Stomach (tissue), 9 donors: ENCODE measurements around the gene UBR2. TPM values are rescaled to one million over a fixed set of nuclear protein-coding genes. Genes with fewer than 3 reads are reported as not detected.

Experiments used
- DNase-seq, 2 donors: peaks; one replicate each; pipeline versions ENCODE4 v3.0.0 to v3.0.0-alpha.2; 2013 to 2019
- H3K27ac ChIP-seq, 5 donors: fragments of 200-600 bp in 4 of 5; sonication (generic) in 4 of 5; one replicate each; pipeline ENCODE4 v1.5.1; 2013 to 2019; ENCODE audit warnings: mild to moderate bottlenecking in 1 of 5, moderate library complexity in 1 of 5
- H3K27me3 ChIP-seq, 3 donors: fragments of 200-600 bp; sonication (generic); one replicate each; pipeline ENCODE4 v1.5.1; 2017 to 2019; ENCODE audit warnings: mixed run types in 1 of 3
- H3K36me3 ChIP-seq, 4 donors: fragments of 200-600 bp; sonication (generic); 1 replicate in 3 of 4; 2 replicates in 1 of 4; pipeline ENCODE4 v1.5.1; 2016 to 2019
- H3K4me1 ChIP-seq, 4 donors: fragments of 200-600 bp; sonication (generic); one replicate each; pipeline ENCODE4 v1.5.1; 2016 to 2019
- H3K4me3 ChIP-seq, 4 donors: fragments of 200-600 bp; sonication (generic) in 3 of 4; one replicate each; pipeline ENCODE4 v1.5.1; 2016 to 2019; ENCODE audit warnings: mild to moderate bottlenecking in 1 of 4
- H3K9me3 ChIP-seq, 4 donors: fragments of 200-600 bp; sonication (generic); one replicate each; pipeline ENCODE4 v1.5.1; 2016 to 2019
- EP300 ChIP-seq: sonication (generic); formaldehyde crosslinking; IDR thresholded peaks from one replicate; pipeline ENCODE4 v1.6.1; 2017; ENCODE audit warnings: antibody characterized with exemption
- POLR2A ChIP-seq, 4 donors: fragments of 450-650 bp; IDR thresholded peaks; one replicate each; pipeline ENCODE4 v1.6.1; 2016; ENCODE audit warnings: antibody characterized with exemption in 4 of 4, control low read depth in 2 of 4, mild to moderate bottlenecking in 1 of 4, moderate library complexity in 1 of 4
- POLR2AphosphoS5 ChIP-seq, 3 donors: sonication (generic); formaldehyde crosslinking; IDR thresholded peaks; one replicate each; pipeline ENCODE4 v1.6.1; 2016; ENCODE audit warnings: antibody characterized with exemption in 3 of 3
- WGBS, 5 donors: extraction: QIAGEN DNeasy Blood & Tissue Kit in 3 of 5; methylation state at CpG; one replicate each; pipeline versions ENCODE4 v1.1.5 to v1.1.7; 2013 to 2018; 5-methylcytosine and 5-hydroxymethylcytosine counted together
- intact Hi-C: fragments of 100-400 bp; cut with DNase I; formaldehyde crosslinking; loops from one replicate; pipeline ENCODE4 v1.15.1; 2023; ENCODE audit warnings: low total_unique reads
- polyA plus RNA-seq, 3 donors: library from polyadenylated mRNA; stranded (reverse); fragments of 200-250 nt; gene quantifications; one replicate each; pipeline ENCODE4 v1.2.3, GENCODE V29; 2013
- total RNA-seq, 5 donors: library from RNA; depleted of rRNA; stranded (reverse); fragments of >200 nt; gene quantifications; one replicate each; pipeline versions ENCODE4 v1.1.0 to v1.2.3, GENCODE V29; 2014 to 2016
- TF ChIP-seq, protein P1 (sequence below), 7 experiments: fragments of 450-650 bp in 4 of 7; fragments of 200-600 bp in 3 of 7; sonication (generic) in 3 of 7; IDR thresholded peaks; one replicate each; pipeline ENCODE4 v1.5.1; 2016 to 2019; ENCODE audit warnings: antibody characterized with exemption in 7 of 7, control low read depth in 2 of 7, mild to moderate bottlenecking in 1 of 7
- donor health status: healthy with polysubstance abuse.
- donor health status: Bipolar disorder and iron deficiency.
- donor health status: healthy.

Gene UBR2
- total and polyA plus RNA-seq, 8 donors: 5.1 to 57.1 (median 19.8) TPM

DNA sequence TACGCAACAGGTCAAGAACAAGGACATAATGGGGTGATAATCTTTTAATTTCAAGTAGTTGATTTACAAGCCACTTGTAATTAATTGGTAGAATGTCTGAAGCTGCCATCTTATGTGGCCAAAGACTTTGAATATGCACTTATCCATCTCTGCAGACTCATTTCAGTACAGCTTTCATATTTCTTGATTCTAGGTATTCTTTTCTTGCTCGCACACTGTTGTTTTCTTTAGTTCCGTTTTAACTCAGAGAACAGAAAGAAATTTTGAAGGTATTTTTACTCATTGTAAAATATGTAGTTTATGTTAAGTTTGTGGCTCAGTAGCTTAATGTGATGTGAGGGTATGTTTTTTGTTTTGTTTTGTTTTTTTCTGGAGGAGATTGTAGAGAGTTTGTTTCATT lies 73.9 kb downstream of the UBR2 start:
- no peak overlapping the region for H3K27ac ChIP-seq
- TF ChIP-seq POLR2AphosphoS5 (IDR thresholded peaks at IDR 0.05) (no peak), EP300 (no peak), POLR2A (IDR thresholded peaks at IDR 0.05) (no peak)
- TF ChIP-seq, protein P1, sequence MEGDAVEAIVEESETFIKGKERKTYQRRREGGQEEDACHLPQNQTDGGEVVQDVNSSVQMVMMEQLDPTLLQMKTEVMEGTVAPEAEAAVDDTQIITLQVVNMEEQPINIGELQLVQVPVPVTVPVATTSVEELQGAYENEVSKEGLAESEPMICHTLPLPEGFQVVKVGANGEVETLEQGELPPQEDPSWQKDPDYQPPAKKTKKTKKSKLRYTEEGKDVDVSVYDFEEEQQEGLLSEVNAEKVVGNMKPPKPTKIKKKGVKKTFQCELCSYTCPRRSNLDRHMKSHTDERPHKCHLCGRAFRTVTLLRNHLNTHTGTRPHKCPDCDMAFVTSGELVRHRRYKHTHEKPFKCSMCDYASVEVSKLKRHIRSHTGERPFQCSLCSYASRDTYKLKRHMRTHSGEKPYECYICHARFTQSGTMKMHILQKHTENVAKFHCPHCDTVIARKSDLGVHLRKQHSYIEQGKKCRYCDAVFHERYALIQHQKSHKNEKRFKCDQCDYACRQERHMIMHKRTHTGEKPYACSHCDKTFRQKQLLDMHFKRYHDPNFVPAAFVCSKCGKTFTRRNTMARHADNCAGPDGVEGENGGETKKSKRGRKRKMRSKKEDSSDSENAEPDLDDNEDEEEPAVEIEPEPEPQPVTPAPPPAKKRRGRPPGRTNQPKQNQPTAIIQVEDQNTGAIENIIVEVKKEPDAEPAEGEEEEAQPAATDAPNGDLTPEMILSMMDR (IDR thresholded peaks at IDR 0.05): no peak
- peaks cover 52 to 100% (median 98%) of the 10 kb centered on the region in 4 donors for H3K36me3 ChIP-seq
- H3K27me3 ChIP-seq: no peaks in the 10 kb centered on the region
- no peak overlapping the region for H3K4me3 ChIP-seq
- no peaks in the 10 kb centered on the region for H3K9me3 ChIP-seq
- intact Hi-C loops: no loop called here
- 86 to 96% (median 91%) methylated on average over 3 of the region's 3 CpGs for WGBS, 5 donors
- no peak for DNase-seq
- H3K4me1 ChIP-seq: peaks cover 0 to 3% (median 0%) of the 10 kb centered on the region in 4 donors

DNA sequence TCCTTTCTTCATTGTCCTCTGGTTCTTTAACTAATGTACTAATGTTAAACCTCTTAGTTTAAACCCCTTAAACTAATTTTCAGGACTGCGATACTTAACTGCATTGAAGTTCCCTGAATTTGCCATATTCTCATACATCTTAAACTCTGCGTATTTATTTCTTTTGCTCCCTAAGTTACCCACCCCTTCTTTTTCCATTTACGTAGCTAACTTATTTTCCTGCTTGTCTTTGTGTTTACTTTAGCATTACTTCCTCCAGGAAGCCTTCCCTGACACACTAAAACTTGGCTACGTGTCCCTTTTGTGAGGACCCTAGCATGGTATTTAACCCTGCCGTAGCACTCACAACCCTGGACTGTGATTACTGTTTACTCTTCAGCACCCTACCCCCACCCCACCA lies 79.0 kb downstream of the UBR2 start:
- WGBS, 5 donors: 40 to 73% (median 59%) methylated on average over 5 of the region's 5 CpGs
- Histone ChIP-seq H3K4me1 (peaks cover 0 to 4% (median 0%) of the 10 kb centered on the region in 4 donors), H3K27ac (no peak overlapping the region), H3K9me3 (no peaks in the 10 kb centered on the region), H3K27me3 (no peaks in the 10 kb centered on the region), H3K36me3 (peaks cover 53 to 100% (median 98%) of the 10 kb centered on the region in 4 donors), H3K4me3 (no peak overlapping the region)
- no peak for TF ChIP-seq EP300
- no peak for TF ChIP-seq POLR2AphosphoS5 (IDR thresholded peaks at IDR 0.05)
- TF ChIP-seq, protein P1 (IDR thresholded peaks at IDR 0.05): no peak
- TF ChIP-seq POLR2A (IDR thresholded peaks at IDR 0.05): no peak
- intact Hi-C loops: no loop called here
- DNase-seq: no peak

DNA sequence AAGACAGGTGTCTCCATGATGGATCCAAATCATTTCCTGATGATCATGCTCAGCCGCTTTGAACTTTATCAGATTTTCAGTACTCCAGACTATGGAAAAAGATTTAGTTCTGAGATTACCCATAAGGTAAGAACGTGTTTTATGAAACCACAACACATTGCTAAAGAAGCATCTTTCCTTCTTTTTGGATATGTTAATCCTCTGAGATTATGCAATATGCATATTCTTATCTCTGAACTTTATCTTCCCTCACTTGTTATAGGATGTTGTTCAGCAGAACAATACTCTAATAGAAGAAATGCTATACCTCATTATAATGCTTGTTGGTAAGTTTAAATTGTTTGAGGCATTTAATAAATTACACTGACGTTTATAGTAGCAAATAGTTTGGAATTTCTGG lies 80.4 kb downstream of the UBR2 start:
- WGBS, 5 donors: 79 to 86% (median 84%) methylated on average over 3 of the region's 3 CpGs
- Histone ChIP-seq H3K27ac (no peak overlapping the region), H3K4me3 (no peak overlapping the region), H3K9me3 (no peaks in the 10 kb centered on the region), H3K4me1 (peaks cover 0 to 4% (median 0%) of the 10 kb centered on the region in 4 donors), H3K36me3 (peaks cover 54 to 100% (median 98%) of the 10 kb centered on the region in 4 donors), H3K27me3 (no peaks in the 10 kb centered on the region)
- TF ChIP-seq EP300: no peak
- TF ChIP-seq POLR2A (IDR thresholded peaks at IDR 0.05): no peak
- intact Hi-C loops: no loop called here
- no peak for DNase-seq

- no peak overlapping the region for H3K27ac ChIP-seq
- TF ChIP-seq EP300: no peak
- TF ChIP-seq, protein P1 (IDR thresholded peaks at IDR 0.05): no peak
- TF ChIP-seq POLR2AphosphoS5 (IDR thresholded peaks at IDR 0.05): no peak
- TF ChIP-seq POLR2A (IDR thresholded peaks at IDR 0.05): no peak
- intact Hi-C loops: no loop called here
- H3K9me3 ChIP-seq: no peaks in the 10 kb centered on the region
- peaks cover 50 to 100% (median 98%) of the 10 kb centered on the region in 4 donors for H3K36me3 ChIP-seq
- H3K27me3 ChIP-seq: no peaks in the 10 kb centered on the region
- no peak overlapping the region for H3K4me3 ChIP-seq
- DNase-seq: no peak
- no peaks in the 10 kb centered on the region for H3K4me1 ChIP-seq
- WGBS, 5 donors: 83 to 89% (median 89%) methylated on average over 5 of the region's 5 CpGs
These were observed 88.4 kb downstream of the UBR2 start for GRCh38 chr6:42652024-42652746.

- DNase-seq: no peak
- no peak for TF ChIP-seq EP300
- TF ChIP-seq, protein P1 (IDR thresholded peaks at IDR 0.05): no peak
- no peak for TF ChIP-seq POLR2AphosphoS5 (IDR thresholded peaks at IDR 0.05)
- no peak for TF ChIP-seq POLR2A (IDR thresholded peaks at IDR 0.05)
- H3K27ac ChIP-seq: no peak overlapping the region
- no peak overlapping the region for H3K4me3 ChIP-seq
- no peaks in the 10 kb centered on the region for H3K27me3 ChIP-seq
- 87 to 96% (median 90%) methylated on average over 5 of the region's 5 CpGs for WGBS, 5 donors
- H3K9me3 ChIP-seq: no peaks in the 10 kb centered on the region
- intact Hi-C loops: no loop called here
- H3K36me3 ChIP-seq: peaks cover 56 to 100% (median 98%) of the 10 kb centered on the region in 4 donors
- no peaks in the 10 kb centered on the region for H3K4me1 ChIP-seq
These were observed 90.0 kb downstream of the UBR2 start for GRCh38 chr6:42653851-42654250.
